PC-9 (cell line): ENCODE measurements around the gene GARNL3. TPM values are rescaled to one million over a fixed set of nuclear protein-coding genes. Genes with fewer than 3 reads are reported as not detected.

Experiments
- BruUV-seq: library from RNA; stranded (reverse); fragments of 400-500 nt; replicated peaks from 2 replicates; lab custom pipeline; 2021; lab: Mats Ljungman, UMichigan
- CTCF ChIA-PET: fragments of 300-600 bp; sonication (Branson Sonifier 250); formaldehyde crosslinking; loops from one replicate; lab custom pipeline; 2022; ENCODE audit warnings: antibody characterized with exemption; lab: Charles Lee
- POLR2A ChIA-PET: fragments of 300-600 bp; sonication (Branson Sonifier 250); formaldehyde crosslinking; loops from one replicate; lab custom pipeline; 2022; ENCODE audit warnings: antibody characterized with exemption; ENCODE audit not compliant: unreplicated experiment; lab: Charles Lee
- DNase-seq, 2 experiments: peaks; one replicate each; pipeline versions ENCODE4 v3.0.0 to v3.0.0-alpha.2; 2015 to 2022; ENCODE audit warnings: mixed read lengths in 1 of 2
- H2AFZ ChIP-seq: fragments of 200-600 bp; sonication (generic); 2 replicates; pipeline ENCODE4 v1.8.1; 2017; ENCODE audit warnings: antibody characterized with exemption
- H3F3A ChIP-seq: fragments of 200-600 bp; sonication (generic); 2 replicates; pipeline ENCODE4 v1.8.1; 2017; ENCODE audit warnings: antibody characterized with exemption, mild to moderate bottlenecking, low read depth; ENCODE audit not compliant: insufficient read depth
- H3K27ac ChIP-seq: fragments of 200-600 bp; sonication (generic); 2 replicates; pipeline ENCODE4 v1.6.1; 2016; ENCODE audit warnings: mixed run types
- H3K27me3 ChIP-seq: fragments of 200-600 bp; sonication (generic); 2 replicates; pipeline ENCODE4 v1.6.1; 2016; ENCODE audit warnings: low read depth, mixed run types; ENCODE audit not compliant: insufficient read depth
- H3K36me3 ChIP-seq: fragments of 200-600 bp; sonication (generic); 2 replicates; pipeline ENCODE4 v1.6.1; 2016; ENCODE audit warnings: low read depth, mixed run types
- H3K4me1 ChIP-seq: fragments of 200-600 bp; sonication (generic); replicated peaks from 2 replicates; pipeline ENCODE4 v1.6.1; 2016; ENCODE audit warnings: mixed run types; ENCODE audit not compliant: insufficient read depth
- H3K4me2 ChIP-seq: fragments of 200-600 bp; sonication (generic); 2 replicates; pipeline ENCODE4 v1.6.1; 2017; ENCODE audit warnings: mixed run types
- H3K4me3 ChIP-seq: fragments of 200-600 bp; sonication (generic); 2 replicates; pipeline ENCODE4 v1.6.1; 2016; ENCODE audit warnings: mixed run types
- H3K79me2 ChIP-seq: fragments of 200-600 bp; sonication (generic); 2 replicates; pipeline ENCODE4 v1.6.1; 2017; ENCODE audit warnings: low read depth, mixed run types
- H3K9me2 ChIP-seq: fragments of 200-600 bp; sonication (generic); 2 replicates; pipeline ENCODE4 v1.8.1; 2017; ENCODE audit warnings: mild to moderate bottlenecking; ENCODE audit not compliant: insufficient read depth
- H3K9me3 ChIP-seq: fragments of 200-600 bp; sonication (generic); 2 replicates; pipeline ENCODE4 v1.8.1; 2016; ENCODE audit warnings: low read depth; ENCODE audit not compliant: insufficient read depth
- H4K20me1 ChIP-seq: fragments of 200-600 bp; sonication (generic); 2 replicates; pipeline ENCODE4 v1.8.1; 2017; ENCODE audit not compliant: insufficient read depth
- CTCF ChIP-seq: fragments of 200-600 bp; sonication (generic); conservative IDR thresholded peaks from 2 replicates; pipeline ENCODE4 v1.6.1; 2017; ENCODE audit warnings: mixed run types, antibody characterized with exemption, mild to moderate bottlenecking, moderate library complexity
- EZH2 ChIP-seq: fragments of 200-600 bp; sonication (generic); IDR thresholded peaks from 2 replicates; pipeline ENCODE4 v1.8.0; 2017; ENCODE audit warnings: antibody characterized with exemption, low read depth
- intact Hi-C: fragments of 100-400 bp; cut with micrococcal nuclease; formaldehyde crosslinking; loops from one replicate; pipeline ENCODE4 v1.10.0; 2022; ENCODE audit not compliant: unreplicated experiment
- total RNA-seq: library from RNA; stranded (reverse); gene quantifications from 2 replicates; pipeline ENCODE4 v1.2.3, GENCODE V29; 2021

Gene GARNL3
- total RNA-seq, 1 experiment from 2014 or later = 10.8 TPM

- H3K36me3 ChIP-seq = no peaks in the 10 kb centered on the region
- H3K4me1 ChIP-seq = peaks cover 24% of the 10 kb centered on the region
- H2AFZ ChIP-seq = no peak overlapping the region
- POLR2A ChIA-PET = interaction anchor here (0.6 kb wide), 1 partner anchor 9 kb away, joined by 11 read pairs; no protein-coding TSS in a partner anchor
- BruUV-seq = no TSS peak
- H3K9me2 ChIP-seq = no peaks in the 10 kb centered on the region
- 0 out of 2 replicates have a peak, but pooled peaks cover 4% of the 10 kb centered on the region for H4K20me1 ChIP-seq
- CTCF ChIA-PET = interaction anchor here (0.6 kb wide), 1 partner anchor 57 kb away, joined by 10 read pairs; no protein-coding TSS in a partner anchor
- no peak overlapping the region for H3K27ac ChIP-seq
- no peak overlapping the region for H3K4me3 ChIP-seq
- no peaks in the 10 kb centered on the region for H3K9me3 ChIP-seq
- H3K4me2 ChIP-seq = no peak overlapping the region
- H3K79me2 ChIP-seq = 0 out of 2 replicates have a peak, but pooled peaks cover 6% of the 10 kb centered on the region
- intact Hi-C loops = loop anchor here (10.0 kb wide), 1 partner anchor 181 kb away; no protein-coding TSS in a partner anchor
- no peaks in the 10 kb centered on the region for H3K27me3 ChIP-seq
- peaks cover 16% of the 10 kb centered on the region; the same call in 1 of the 2 replicates for H3F3A ChIP-seq
- TF ChIP-seq EZH2 (no peak), CTCF (no peak)
- no peak for DNase-seq
These were observed 129.1 kb downstream of the GARNL3 start for GRCh38 chr9:127393645-127394044.

- CTCF ChIA-PET = no interaction called here
- H4K20me1 ChIP-seq = 0 out of 2 replicates have a peak, but pooled peaks cover 4% of the 10 kb centered on the region
These were observed 131.1 kb downstream of the GARNL3 start for GRCh38 chr9:127395497-127396252.

More at GRCh38 chr9:127395497-127396252, 131.1 kb downstream of the GARNL3 start:
- TF ChIP-seq EZH2 (no peak), CTCF (no peak)
- Histone ChIP-seq H3K27me3 (no peaks in the 10 kb centered on the region), H3K27ac (no peak overlapping the region), H3K4me1 (peaks cover 4% of the 10 kb centered on the region), H3K4me3 (peak overlapping the region; percentile 61; the same call in 1 of the 2 replicates), H3F3A (0 out of 2 replicates have a peak, but pooled peaks cover 7% of the 10 kb centered on the region), H2AFZ (peak overlapping the region; percentile 86), H3K4me2 (peak overlapping the region; percentile 83), H3K9me2 (no peaks in the 10 kb centered on the region), H3K36me3 (no peaks in the 10 kb centered on the region), H3K79me2 (0 out of 2 replicates have a peak, but pooled peaks cover 6% of the 10 kb centered on the region), H3K9me3 (no peaks in the 10 kb centered on the region)
- intact Hi-C loops = loop anchor here (2.0 to 10.0 kb wide), 2 partner anchors 171 to 179 kb away; no protein-coding TSS in a partner anchor
- POLR2A ChIA-PET = no interaction called here
- BruUV-seq = no TSS peak
- DNase-seq = no peak
